GM21576 (cell line): ENCODE measurements around the gene DEXI.
"Not testable (repeated sequence)": the region's sequence is repeated elsewhere in the genome, so short reads cannot be mapped to it uniquely, and the experiment has no call there.

ENCODE experiments used
- ATAC-seq: cut with Tn5 transposase; IDR thresholded peaks from one replicate; pipeline ENCODE4 v1.9.1; 2021; ENCODE audit warnings: mild to moderate bottlenecking, moderate library complexity; ENCODE audit not compliant: unreplicated experiment

Gene DEXI

GRCh38 chr16:10944249-10945064 lies 2.2 kb upstream of the DEXI start, which contains the start of gene CLEC16A:
Gene CLEC16A (plus strand): TSS chr16:10944564. CDS start chr16:10944718, 154 bp downstream.
- peak; percentile 57 for ATAC-seq

- no peak for ATAC-seq
Measured at GRCh38 chr16:10943064-10943353, 741 bp upstream of the DEXI start.

- not testable (repeated sequence) for ATAC-seq
Measured at GRCh38 chr16:10941935-10942351, 325 bp downstream of the DEXI start.

GRCh38 chr16:10941127-10941933 lies 938 bp downstream of the DEXI start:
- ATAC-seq = no peak

GRCh38 chr16:10940501-10941079 lies 1.7 kb downstream of the DEXI start:
- ATAC-seq = no peak

- no peak for ATAC-seq
Measured at GRCh38 chr16:10939649-10940234, 2.5 kb downstream of the DEXI start.

- ATAC-seq = no peak
Measured at GRCh38 chr16:10938796-10939648, 3.2 kb downstream of the DEXI start.

- ATAC-seq = no peak
Measured at GRCh38 chr16:10938321-10938720, 3.9 kb downstream of the DEXI start.

GRCh38 chr16:10937068-10937859 lies 5.0 kb downstream of the DEXI start:
- no peak for ATAC-seq

GRCh38 chr16:10936272-10936984 lies 5.8 kb downstream of the DEXI start:
- no peak for ATAC-seq

GRCh38 chr16:10935226-10935915 lies 6.9 kb downstream of the DEXI start:
- no peak for ATAC-seq

GRCh38 chr16:10934325-10935107 lies 7.8 kb downstream of the DEXI start:
- ATAC-seq = no peak

- no peak for ATAC-seq
Measured at GRCh38 chr16:10933865-10934264, 8.4 kb downstream of the DEXI start.

GRCh38 chr16:10932959-10933710 lies 9.1 kb downstream of the DEXI start:
- ATAC-seq = no peak

GRCh38 chr16:10931977-10932632 lies 10.2 kb downstream of the DEXI start:
- no peak for ATAC-seq

GRCh38 chr16:10931134-10931533 lies 11.1 kb downstream of the DEXI start:
- ATAC-seq = no peak

GRCh38 chr16:10930755-10931093 lies 11.5 kb downstream of the DEXI start:
- no peak for ATAC-seq
